Cardiac muscle cell (in vitro differentiated cells and primary cell): ENCODE results near the gene FYB1. TPM values are rescaled to one million over a fixed set of nuclear protein-coding genes. Genes with fewer than 3 reads are reported as not detected.

ENCODE experiments used
- DNase-seq, 2 donors: peaks; one replicate each; pipeline versions ENCODE4 v3.0.0 to v3.0.0-alpha.2; 2010 to 2017; ENCODE audit warnings: low read depth in 1 of 2, low spot score in 1 of 2
- H3K27ac ChIP-seq: fragments of 200-600 bp; sonication (generic); 2 replicates; pipeline ENCODE4 v1.5.1; 2016
- H3K27me3 ChIP-seq: fragments of 200-600 bp; sonication (generic); 2 replicates; pipeline ENCODE4 v1.6.0; 2016; ENCODE audit warnings: control low read depth
- H3K36me3 ChIP-seq: fragments of 200-600 bp; sonication (generic); 2 replicates; pipeline ENCODE4 v1.5.1; 2016; ENCODE audit warnings: control low read depth
- H3K4me1 ChIP-seq: fragments of 200-600 bp; sonication (generic); 2 replicates; pipeline ENCODE4 v1.8.1; 2017; ENCODE audit warnings: low read depth, mild to moderate bottlenecking, mixed run types
- H3K4me3 ChIP-seq: fragments of 200-600 bp; sonication (generic); 2 replicates; pipeline ENCODE4 v1.5.1; 2016; ENCODE audit warnings: mild to moderate bottlenecking
- H3K9me3 ChIP-seq: fragments of 200-600 bp; sonication (generic); 2 replicates; pipeline ENCODE4 v1.5.1; 2017; ENCODE audit warnings: low read depth, mild to moderate bottlenecking, control low read depth
- polyA plus RNA-seq: library from polyadenylated mRNA; unstranded; fragments of >200 nt; fragmentation: Nextera tagmentation; extraction: Ambion mirVana; gene quantifications from 2 replicates; pipeline ENCODE4 v1.2.1, GENCODE V29; 2016
- total RNA-seq: library from RNA; depleted of rRNA; stranded (reverse); fragments of >200 nt; gene quantifications from 2 replicates; pipeline ENCODE4 v1.2.3, GENCODE V29; 2016
- TF ChIP-seq, protein P1 (sequence below): IDR thresholded peaks from 2 replicates; pipeline ENCODE4 v1.5.1; 2012; ENCODE audit warnings: low read depth, mild to moderate bottlenecking, low read length

The FYB1 gene
- total and polyA plus RNA-seq, 2 experiments from 2014 or later, result not detected

DNA sequence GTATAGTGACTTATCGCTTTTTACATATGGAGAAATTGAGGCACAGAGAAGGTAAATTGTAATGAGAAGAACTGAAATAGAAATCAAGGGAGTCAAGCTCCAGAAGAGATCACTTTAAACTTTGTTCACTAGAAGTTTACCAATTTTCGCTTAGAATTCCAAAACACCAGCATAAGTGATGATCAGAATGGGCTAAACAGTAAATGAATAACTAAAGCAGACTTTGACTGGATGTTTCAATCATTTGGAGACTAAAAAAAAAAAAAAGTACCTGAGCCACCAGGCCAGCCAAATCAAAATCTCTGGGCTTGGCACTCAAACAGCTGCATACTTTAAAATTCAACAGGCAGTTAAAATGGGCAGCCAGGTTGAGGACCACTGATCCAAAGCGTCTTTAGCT is 38.2 kb upstream of the FYB1 start:
- Histone ChIP-seq H3K27ac (no peak overlapping the region), H3K27me3 (no peaks in the 10 kb centered on the region), H3K9me3 (no peaks in the 10 kb centered on the region), H3K36me3 (no peaks in the 10 kb centered on the region), H3K4me3 (no peak overlapping the region), H3K4me1 (no peaks in the 10 kb centered on the region)
- no peak for DNase-seq
- TF ChIP-seq, protein P1, sequence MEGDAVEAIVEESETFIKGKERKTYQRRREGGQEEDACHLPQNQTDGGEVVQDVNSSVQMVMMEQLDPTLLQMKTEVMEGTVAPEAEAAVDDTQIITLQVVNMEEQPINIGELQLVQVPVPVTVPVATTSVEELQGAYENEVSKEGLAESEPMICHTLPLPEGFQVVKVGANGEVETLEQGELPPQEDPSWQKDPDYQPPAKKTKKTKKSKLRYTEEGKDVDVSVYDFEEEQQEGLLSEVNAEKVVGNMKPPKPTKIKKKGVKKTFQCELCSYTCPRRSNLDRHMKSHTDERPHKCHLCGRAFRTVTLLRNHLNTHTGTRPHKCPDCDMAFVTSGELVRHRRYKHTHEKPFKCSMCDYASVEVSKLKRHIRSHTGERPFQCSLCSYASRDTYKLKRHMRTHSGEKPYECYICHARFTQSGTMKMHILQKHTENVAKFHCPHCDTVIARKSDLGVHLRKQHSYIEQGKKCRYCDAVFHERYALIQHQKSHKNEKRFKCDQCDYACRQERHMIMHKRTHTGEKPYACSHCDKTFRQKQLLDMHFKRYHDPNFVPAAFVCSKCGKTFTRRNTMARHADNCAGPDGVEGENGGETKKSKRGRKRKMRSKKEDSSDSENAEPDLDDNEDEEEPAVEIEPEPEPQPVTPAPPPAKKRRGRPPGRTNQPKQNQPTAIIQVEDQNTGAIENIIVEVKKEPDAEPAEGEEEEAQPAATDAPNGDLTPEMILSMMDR, result no peak

GRCh38 chr5:39256477-39257235 is 37.3 kb upstream of the FYB1 start:
- H3K27ac ChIP-seq, result no peak overlapping the region
- peak in 1 of 2 donors; percentile 70 for DNase-seq
- TF ChIP-seq, protein P1, result no peak
- H3K27me3 ChIP-seq, result no peaks in the 10 kb centered on the region
- H3K9me3 ChIP-seq, result no peaks in the 10 kb centered on the region
- no peaks in the 10 kb centered on the region for H3K4me1 ChIP-seq
- H3K36me3 ChIP-seq, result no peaks in the 10 kb centered on the region
- H3K4me3 ChIP-seq, result no peak overlapping the region

DNA sequence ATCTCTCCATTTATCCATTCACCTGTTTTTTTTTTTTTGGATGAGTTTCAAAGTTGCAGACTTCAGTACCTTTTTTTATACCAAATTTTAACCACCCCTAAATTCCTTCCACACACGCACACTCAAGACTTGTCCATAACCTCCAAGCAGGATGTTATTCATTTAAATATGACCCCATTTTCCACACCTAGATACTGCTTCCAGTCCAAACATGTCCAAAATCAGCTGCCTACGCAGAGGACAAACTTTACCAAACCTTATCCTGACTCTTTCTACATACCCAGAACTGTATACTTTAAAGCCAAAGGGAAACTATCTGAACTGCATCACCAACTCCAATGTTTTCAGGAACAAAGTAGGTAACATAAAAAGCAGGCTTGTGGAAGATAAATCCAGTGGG is 36.0 kb upstream of the FYB1 start:
- Histone ChIP-seq H3K4me3 (no peak overlapping the region), H3K27me3 (no peaks in the 10 kb centered on the region), H3K27ac (no peak overlapping the region), H3K4me1 (no peaks in the 10 kb centered on the region), H3K36me3 (no peaks in the 10 kb centered on the region), H3K9me3 (no peaks in the 10 kb centered on the region)
- TF ChIP-seq, protein P1, result no peak
- no peak for DNase-seq

DNA sequence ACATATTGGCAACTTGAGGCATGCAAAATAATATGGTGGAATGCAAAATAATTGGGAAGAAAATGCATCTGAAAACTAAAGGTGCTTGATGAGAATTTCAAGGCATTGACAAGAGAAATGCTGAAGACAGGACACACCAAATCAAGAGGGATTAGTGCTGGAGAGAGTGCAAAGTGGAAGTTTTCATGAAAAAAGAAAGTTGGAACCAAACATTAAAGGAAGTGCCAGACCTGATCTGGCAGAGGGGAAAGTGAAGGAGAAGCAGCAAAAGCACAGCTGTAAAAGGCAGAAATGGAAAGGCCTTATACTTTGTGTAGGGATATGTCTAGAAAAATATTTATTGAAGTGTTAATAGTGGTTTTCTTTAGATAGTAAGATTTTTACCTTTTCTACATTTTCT is 35.3 kb upstream of the FYB1 start:
- H3K4me3 ChIP-seq, result no peak overlapping the region
- no peak for DNase-seq
- H3K9me3 ChIP-seq, result no peaks in the 10 kb centered on the region
- H3K36me3 ChIP-seq, result no peaks in the 10 kb centered on the region
- no peaks in the 10 kb centered on the region for H3K4me1 ChIP-seq
- TF ChIP-seq, protein P1, result no peak
- H3K27ac ChIP-seq, result no peak overlapping the region
- no peaks in the 10 kb centered on the region for H3K27me3 ChIP-seq

DNA sequence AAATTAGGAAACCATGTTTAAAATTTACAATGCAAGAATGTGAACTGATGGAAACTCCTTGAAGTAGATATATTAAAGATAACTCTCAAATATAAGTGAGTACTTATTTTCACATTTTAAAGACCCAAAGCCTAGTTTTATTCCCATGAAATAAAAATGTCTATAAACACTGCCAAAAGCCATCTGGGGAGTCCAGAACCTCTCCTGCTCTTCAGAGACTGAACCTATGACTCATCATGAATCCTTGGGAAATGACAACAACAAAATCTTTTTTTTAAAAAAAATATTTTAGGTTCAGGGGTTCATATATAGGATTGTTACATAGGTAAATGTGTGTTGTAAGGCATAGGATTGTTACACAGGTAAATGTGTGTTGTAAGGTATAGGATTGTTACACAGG is 33.8 kb upstream of the FYB1 start:
- H3K4me3 ChIP-seq, result no peak overlapping the region
- no peaks in the 10 kb centered on the region for H3K4me1 ChIP-seq
- H3K27ac ChIP-seq, result no peak overlapping the region
- no peaks in the 10 kb centered on the region for H3K36me3 ChIP-seq
- H3K27me3 ChIP-seq, result no peaks in the 10 kb centered on the region
- peak in 1 of 2 donors; percentile 13 for DNase-seq
- no peaks in the 10 kb centered on the region for H3K9me3 ChIP-seq
- TF ChIP-seq, protein P1, result no peak
